Renal cortical epithelial cell (primary cell): ENCODE data around the gene SMIM9. TPM values are rescaled to one million over a fixed set of nuclear protein-coding genes. Genes with fewer than 3 reads are reported as not detected.
"Not testable (repeated sequence)": the region's sequence is repeated elsewhere in the genome, so short reads cannot be mapped to it uniquely, and the experiment has no call there.

Experiments used
- DNase-seq: peaks from one replicate; pipeline ENCODE4 v3.0.0-alpha.2; 2011; ENCODE audit warnings: low read depth
- total RNA-seq: library from RNA; depleted of rRNA; stranded (reverse); fragments of >200 nt; gene quantifications from 2 replicates; pipeline ENCODE4 v1.2.3, GENCODE V29; 2014

Gene SMIM9
- not detected in 2 replicates for total RNA-seq

GRCh38 chrX:154834562-154834961, at the start of gene SMIM9:
TSS of gene SMIM9 (minus strand) at chrX:154834662. CDS start at chrX:154830856, 3,806 bp downstream.
- DNase-seq: no peak

GRCh38 chrX:154884069-154884468, 49.6 kb upstream of the SMIM9 start:
- not testable (repeated sequence) for DNase-seq

- no peak for DNase-seq
Observed at GRCh38 chrX:154873329-154873728, 38.9 kb upstream of the SMIM9 start.

GRCh38 chrX:154868522-154868921, 34.1 kb upstream of the SMIM9 start:
- not testable (repeated sequence) for DNase-seq

GRCh38 chrX:154855256-154855655, 20.8 kb upstream of the SMIM9 start:
- DNase-seq: no peak

- DNase-seq: no peak
Observed at GRCh38 chrX:154850957-154851611, 16.6 kb upstream of the SMIM9 start.

- DNase-seq: peak; percentile 43
Observed at GRCh38 chrX:154840856-154841255, 6.4 kb upstream of the SMIM9 start.

GRCh38 chrX:154836163-154836562, 1.7 kb upstream of the SMIM9 start:
- DNase-seq: no peak

- DNase-seq: no peak
Observed at GRCh38 chrX:154833746-154834274, 652 bp downstream of the SMIM9 start.

GRCh38 chrX:154829926-154830442, 4.5 kb downstream of the SMIM9 start:
- DNase-seq: no peak

GRCh38 chrX:154829134-154829533, 5.3 kb downstream of the SMIM9 start:
- no peak for DNase-seq

GRCh38 chrX:154828016-154828408, 6.5 kb downstream of the SMIM9 start:
- no peak for DNase-seq

- DNase-seq: no peak
Observed at GRCh38 chrX:154827194-154828015, 7.1 kb downstream of the SMIM9 start.

- DNase-seq: not testable (repeated sequence)
Observed at GRCh38 chrX:154825586-154825985, 8.9 kb downstream of the SMIM9 start.

GRCh38 chrX:154824638-154825037, 9.8 kb downstream of the SMIM9 start:
- DNase-seq: no peak

- DNase-seq: no peak
Observed at GRCh38 chrX:154822029-154822428, 12.4 kb downstream of the SMIM9 start.

- DNase-seq: no peak
Observed at GRCh38 chrX:154821523-154821922, 12.9 kb downstream of the SMIM9 start.

GRCh38 chrX:154819771-154820341, 14.6 kb downstream of the SMIM9 start:
- DNase-seq: no peak

GRCh38 chrX:154818916-154819770, 15.3 kb downstream of the SMIM9 start:
- no peak for DNase-seq

GRCh38 chrX:154817048-154817618, 17.3 kb downstream of the SMIM9 start:
- DNase-seq: not testable (repeated sequence)

- not testable (repeated sequence) for DNase-seq
Observed at GRCh38 chrX:154816326-154816898, 18.1 kb downstream of the SMIM9 start.
